A673 (cell line): ENCODE data around the gene MS4A8. TPM values are rescaled to one million over a fixed set of nuclear protein-coding genes. Genes with fewer than 3 reads are reported as not detected.

ENCODE experiments used
- BruUV-seq: library from RNA; stranded (reverse); fragments of 400-500 nt; replicated peaks from 2 replicates; lab custom pipeline; 2021; lab: Mats Ljungman, UMichigan
- CTCF ChIA-PET: fragments of 300-600 bp; sonication (Branson Sonifier 250); formaldehyde crosslinking; loops from one replicate; lab custom pipeline; 2022; ENCODE audit warnings: antibody characterized with exemption; lab: Charles Lee
- POLR2A ChIA-PET: fragments of 300-600 bp; sonication (Branson Sonifier 250); formaldehyde crosslinking; loops from one replicate; lab custom pipeline; 2022; ENCODE audit warnings: antibody characterized with exemption; ENCODE audit not compliant: low non-redundant PET; lab: Charles Lee
- DNase-seq: peaks from one replicate; pipeline ENCODE4 v3.0.0-alpha.2; 2015; ENCODE audit warnings: low spot score
- H3K27ac ChIP-seq: fragments of 200-600 bp; sonication (generic); 2 replicates; pipeline ENCODE4 v1.5.1; 2016; ENCODE audit warnings: mixed run types, low read depth, mild to moderate bottlenecking, mixed read lengths, antibody characterized with exemption, low read length; ENCODE audit not compliant: poor library complexity, severe bottlenecking
- H3K27me3 ChIP-seq: fragments of 200-600 bp; sonication (generic); replicated peaks from 2 replicates; pipeline ENCODE4 v1.6.1; 2017; ENCODE audit warnings: mixed run types, low read depth, mild to moderate bottlenecking, mixed read lengths, antibody characterized with exemption, low read length; ENCODE audit not compliant: insufficient read depth, poor library complexity
- H3K36me3 ChIP-seq: fragments of 200-600 bp; sonication (generic); 2 replicates; pipeline ENCODE4 v1.6.1; 2016; ENCODE audit warnings: mixed run types, mild to moderate bottlenecking, mixed read lengths, antibody characterized with exemption, low read length; ENCODE audit not compliant: insufficient read depth, poor library complexity, severe bottlenecking
- H3K4me1 ChIP-seq: fragments of 200-600 bp; sonication (generic); 2 replicates; pipeline ENCODE4 v1.6.1; 2017; ENCODE audit warnings: mixed run types, mild to moderate bottlenecking, mixed read lengths, antibody characterized with exemption, low read length; ENCODE audit not compliant: insufficient read depth, poor library complexity, severe bottlenecking
- H3K4me3 ChIP-seq: fragments of 200-600 bp; sonication (generic); 2 replicates; pipeline ENCODE4 v1.5.1; 2016; ENCODE audit warnings: low read depth, mixed run types, mild to moderate bottlenecking, mixed read lengths, low read length; ENCODE audit not compliant: poor library complexity, severe bottlenecking
- H3K9me3 ChIP-seq: fragments of 200-600 bp; sonication (generic); 2 replicates; pipeline ENCODE4 v1.6.1; 2016; ENCODE audit warnings: mixed run types, low read depth, mild to moderate bottlenecking, mixed read lengths, antibody characterized with exemption, low read length; ENCODE audit not compliant: poor library complexity, severe bottlenecking
- CTCF ChIP-seq: fragments of 300-800, 200-600 bp; sonication (generic); conservative IDR thresholded peaks from 2 replicates; pipeline ENCODE4 v1.5.1; 2017; ENCODE audit warnings: low read depth, mild to moderate bottlenecking, antibody characterized with exemption, low read length, moderate library complexity, mixed read lengths
- EZH2 ChIP-seq: fragments of 200-600 bp; sonication (generic); IDR thresholded peaks from 2 replicates; pipeline ENCODE4 v1.6.1; 2017; ENCODE audit warnings: borderline replicate concordance, low read depth, mild to moderate bottlenecking, mixed read lengths, antibody characterized with exemption, low read length; ENCODE audit not compliant: poor library complexity, severe bottlenecking
- intact Hi-C: fragments of 100-400 bp; cut with micrococcal nuclease; formaldehyde crosslinking; loops from one replicate; pipeline ENCODE4 v1.10.0; 2022; ENCODE audit not compliant: unreplicated experiment
- total RNA-seq: library from RNA; stranded (reverse); gene quantifications from 2 replicates; pipeline ENCODE4 v1.2.3, GENCODE V29; 2021

MS4A8 gene
- total RNA-seq, 1 experiment from 2014 or later = 1.5 TPM

GRCh38 chr11:60765355-60765754 lies 65.9 kb downstream of the MS4A8 start:
- CTCF ChIA-PET = interaction anchor here (0.6 to 1.5 kb wide), 3 partner anchors 10 to 344 kb away, joined by 3 to 7 read pairs (median 3); no protein-coding TSS in a partner anchor
- POLR2A ChIA-PET = no interaction called here

More at GRCh38 chr11:60765355-60765754, 65.9 kb downstream of the MS4A8 start:
- no TSS peak for BruUV-seq
- no peaks in the 10 kb centered on the region for H3K9me3 ChIP-seq
- H3K27me3 ChIP-seq = no peaks in the 10 kb centered on the region
- no peak for DNase-seq
- H3K4me1 ChIP-seq = no peaks in the 10 kb centered on the region
- no peak overlapping the region for H3K4me3 ChIP-seq
- no peak overlapping the region for H3K27ac ChIP-seq
- intact Hi-C loops = no loop called here
- no peak for TF ChIP-seq EZH2
- no peak for TF ChIP-seq CTCF
- H3K36me3 ChIP-seq = no peaks in the 10 kb centered on the region

Other genes with a start within 250 kb of the MS4A8 start
- not detected in 2 replicates for gene MS4A1, start 243.8 kb upstream of the MS4A8 start, total RNA-seq
- gene MS4A12, start 206.8 kb upstream of the MS4A8 start, total RNA-seq = not detected in 2 replicates
- not detected in 2 replicates for gene MS4A13, start 184.2 kb upstream of the MS4A8 start, total RNA-seq
- gene MS4A18, start 25.1 kb downstream of the MS4A8 start, total RNA-seq = not detected in 2 replicates
- gene MS4A15, start 57.3 kb downstream of the MS4A8 start, total RNA-seq = not detected in 2 replicates
- not detected in 2 replicates for gene MS4A10, start 85.7 kb downstream of the MS4A8 start, total RNA-seq
- 137 and 188 TPM in 2 replicates for gene CCDC86, start 142.5 kb downstream of the MS4A8 start, total RNA-seq
- 0.09 and 0.17 TPM in 2 replicates for gene PTGDR2, start 156.3 kb downstream of the MS4A8 start, total RNA-seq
- not detected in 2 replicates for gene ZP1, start 167.9 kb downstream of the MS4A8 start, total RNA-seq
- 200 and 204 TPM in 2 replicates for gene PRPF19, start 207.0 kb downstream of the MS4A8 start, total RNA-seq
- 139 and 169 TPM in 2 replicates for gene TMEM109, start 214.5 kb downstream of the MS4A8 start, total RNA-seq
- 140 and 147 TPM in 2 replicates for gene TMEM132A, start 224.8 kb downstream of the MS4A8 start, total RNA-seq